HEK293 (cell line): Measurements from ENCODE around the gene SYNJ2.

Experiments
- CTCF ChIA-PET: fragments of 350-600 bp; formaldehyde crosslinking; extraction: SDS; loops from one replicate; lab custom pipeline; 2021; ENCODE audit warnings: antibody characterized with exemption; lab: Yijun Ruan, JAX
- POLR2A ChIA-PET: fragments of 300-600 bp; formaldehyde crosslinking; extraction: SDS; loops from one replicate; lab custom pipeline; 2020; ENCODE audit warnings: antibody characterized with exemption, inconsistent platforms; lab: Yijun Ruan, JAX
- H3K27ac ChIP-seq: fragments of 200-500 bp; sonication (Bioruptor generic); 2 replicates; pipeline ENCODE4 v1.5.1; 2014; ENCODE audit warnings: low read depth, low read length, control low read depth, inconsistent platforms; ENCODE audit errors: extremely low read depth
- H3K36me3 ChIP-seq, 2 experiments: fragments of 200-500 bp in 1 of 2; sonication (Bioruptor generic) in 1 of 2; 1 replicate in 1 of 2; 2 replicates in 1 of 2; pipeline ENCODE4 v1.5.1; 2014 to 2017; ENCODE audit warnings: inconsistent platforms in 2 of 2, low read length in 2 of 2; ENCODE audit not compliant: control insufficient read depth in 2 of 2, insufficient read depth in 1 of 2
- H3K4me1 ChIP-seq: fragments of 200-500 bp; sonication (Bioruptor generic); 2 replicates; pipeline ENCODE4 v1.5.1; 2014; ENCODE audit warnings: mild to moderate bottlenecking, low read length, inconsistent platforms; ENCODE audit not compliant: control insufficient read depth, insufficient read depth
- H3K4me3 ChIP-seq: 2 replicates; pipeline ENCODE4 v1.5.1; 2011; ENCODE audit warnings: low read depth, mild to moderate bottlenecking, control low read depth, low read length, moderate library complexity
- H3K9me3 ChIP-seq: fragments of 200-500 bp; sonication (Bioruptor generic); 2 replicates; pipeline ENCODE4 v1.5.1; 2014; ENCODE audit warnings: low read depth, low read length, inconsistent platforms; ENCODE audit not compliant: control insufficient read depth, insufficient read depth
- BCL11A ChIP-seq: fragments of 450-650 bp; formaldehyde crosslinking; IDR thresholded peaks from 2 replicates; pipeline ENCODE4 v1.5.1; 2016; ENCODE audit warnings: low read depth, missing biosample characterization, missing genetic modification characterization
- GLI4 ChIP-seq: fragments of 450-650 bp; formaldehyde crosslinking; IDR thresholded peaks from 2 replicates; pipeline ENCODE4 v1.5.1; 2016; ENCODE audit warnings: missing biosample characterization, missing genetic modification characterization
- INSM2 ChIP-seq: fragments of 450-650 bp; formaldehyde crosslinking; IDR thresholded peaks from 2 replicates; pipeline ENCODE4 v1.5.1; 2016; ENCODE audit warnings: missing biosample characterization, missing genetic modification characterization
- KLF10 ChIP-seq: fragments of 450-650 bp; IDR thresholded peaks from 2 replicates; pipeline ENCODE4 v1.5.1; 2018; ENCODE audit warnings: missing biosample characterization, mild to moderate bottlenecking, missing genetic modification characterization
- KLF17 ChIP-seq: fragments of 450-650 bp; formaldehyde crosslinking; IDR thresholded peaks from 2 replicates; pipeline ENCODE4 v1.5.1; 2016; ENCODE audit warnings: missing biosample characterization, missing genetic modification characterization
- REST ChIP-seq: fragments of 450-650 bp; formaldehyde crosslinking; IDR thresholded peaks from 2 replicates; pipeline ENCODE4 v1.5.1; 2016; ENCODE audit warnings: missing biosample characterization, missing genetic modification characterization
- TRIM28 ChIP-seq: IDR thresholded peaks from 2 replicates; pipeline ENCODE4 v1.6.1; 2011; ENCODE audit warnings: low read length, control low read depth, borderline replicate concordance
- ZBTB17 ChIP-seq: fragments of 450-650 bp; formaldehyde crosslinking; IDR thresholded peaks from 2 replicates; pipeline ENCODE4 v1.5.1; 2016; ENCODE audit warnings: missing biosample characterization, missing genetic modification characterization
- ZBTB26 ChIP-seq: fragments of 450-650 bp; formaldehyde crosslinking; optimal IDR thresholded peaks from 2 replicates; pipeline ENCODE3; 2016; ENCODE audit warnings: missing biosample characterization, mild to moderate bottlenecking, missing genetic modification characterization
- ZFHX2 ChIP-seq: fragments of 450-650 bp; formaldehyde crosslinking; conservative IDR thresholded peaks from 2 replicates; pipeline ENCODE4 v1.5.1; 2016; ENCODE audit warnings: missing biosample characterization, missing genetic modification characterization
- ZNF10 ChIP-seq: fragments of 450-650 bp; formaldehyde crosslinking; IDR thresholded peaks from 2 replicates; pipeline ENCODE4 v1.5.1; 2017; ENCODE audit warnings: missing biosample characterization, missing genetic modification characterization
- ZNF140 ChIP-seq: fragments of 450-650 bp; formaldehyde crosslinking; IDR thresholded peaks from 2 replicates; pipeline ENCODE4 v1.5.1; 2016; ENCODE audit warnings: missing biosample characterization, missing genetic modification characterization
- ZNF146 ChIP-seq: fragments of 450-650 bp; formaldehyde crosslinking; IDR thresholded peaks from 2 replicates; pipeline ENCODE4 v1.5.1; 2016; ENCODE audit warnings: missing biosample characterization, missing genetic modification characterization
- ZNF174 ChIP-seq: fragments of 450-650 bp; formaldehyde crosslinking; IDR thresholded peaks from 2 replicates; pipeline ENCODE4 v1.5.0; 2017; ENCODE audit warnings: missing biosample characterization, mild to moderate bottlenecking, missing genetic modification characterization
- ZNF223 ChIP-seq: fragments of 450-650 bp; formaldehyde crosslinking; IDR thresholded peaks from 2 replicates; pipeline ENCODE4 v1.5.1; 2016; ENCODE audit warnings: missing biosample characterization, missing genetic modification characterization
- ZNF24 ChIP-seq: fragments of 450-650 bp; formaldehyde crosslinking; IDR thresholded peaks from 2 replicates; pipeline ENCODE4 v1.5.1; 2016; ENCODE audit warnings: missing biosample characterization, missing genetic modification characterization
- ZNF302 ChIP-seq: fragments of 450-650 bp; formaldehyde crosslinking; IDR thresholded peaks from 2 replicates; pipeline ENCODE4 v1.5.1; 2016; ENCODE audit warnings: missing biosample characterization, missing genetic modification characterization, low read depth
- ZNF335 ChIP-seq: fragments of 450-650 bp; formaldehyde crosslinking; conservative IDR thresholded peaks from 2 replicates; pipeline ENCODE4 v1.5.1; 2016; ENCODE audit warnings: missing biosample characterization, missing genetic modification characterization
- ZNF398 ChIP-seq: fragments of 450-650 bp; formaldehyde crosslinking; IDR thresholded peaks from 2 replicates; pipeline ENCODE4 v1.5.1; 2017; ENCODE audit warnings: missing biosample characterization, missing genetic modification characterization
- ZNF530 ChIP-seq: fragments of 450-650 bp; formaldehyde crosslinking; IDR thresholded peaks from 2 replicates; pipeline ENCODE4 v1.5.1; 2016; ENCODE audit warnings: low read depth, missing biosample characterization, missing genetic modification characterization
- ZNF561 ChIP-seq: fragments of 450-650 bp; IDR thresholded peaks from 2 replicates; pipeline ENCODE4 v1.5.1; 2018; ENCODE audit warnings: missing biosample characterization, missing genetic modification characterization, borderline replicate concordance
- ZNF600 ChIP-seq: fragments of 450-650 bp; formaldehyde crosslinking; IDR thresholded peaks from 2 replicates; pipeline ENCODE4 v1.5.1; 2016; ENCODE audit warnings: missing biosample characterization, missing genetic modification characterization
- ZNF623 ChIP-seq: fragments of 450-650 bp; formaldehyde crosslinking; IDR thresholded peaks from 2 replicates; pipeline ENCODE4 v1.5.1; 2016; ENCODE audit warnings: missing biosample characterization, missing genetic modification characterization
- ZNF654 ChIP-seq: fragments of 450-650 bp; formaldehyde crosslinking; IDR thresholded peaks from 2 replicates; pipeline ENCODE4 v1.5.1; 2016; ENCODE audit warnings: low read depth, missing biosample characterization, missing genetic modification characterization
- ZNF660 ChIP-seq: fragments of 450-650 bp; IDR thresholded peaks from 2 replicates; pipeline ENCODE4 v1.5.1; 2018; ENCODE audit warnings: missing biosample characterization, mild to moderate bottlenecking, missing genetic modification characterization
- ZNF785 ChIP-seq: fragments of 450-650 bp; formaldehyde crosslinking; IDR thresholded peaks from 2 replicates; pipeline ENCODE4 v1.5.1; 2016; ENCODE audit warnings: missing biosample characterization, missing genetic modification characterization
- ZNF792 ChIP-seq: fragments of 450-650 bp; formaldehyde crosslinking; IDR thresholded peaks from 2 replicates; pipeline ENCODE4 v1.5.1; 2016; ENCODE audit warnings: missing biosample characterization, missing genetic modification characterization
- ZSCAN30 ChIP-seq: fragments of 450-650 bp; IDR thresholded peaks from 2 replicates; pipeline ENCODE4 v1.5.1; 2018; ENCODE audit warnings: missing biosample characterization, mild to moderate bottlenecking, missing genetic modification characterization, moderate library complexity

SYNJ2 gene

GRCh38 chr6:158042245-158042798 is 60.7 kb downstream of the SYNJ2 start (continued):
- peak; percentile 59; the same call in 1 of the 2 replicates for TF ChIP-seq ZNF660 (tag by site-specific recombination)
- TF ChIP-seq ZBTB17 (tag by site-specific recombination) = peak; percentile 93
- 0 out of 2 replicates have a peak, but pooled peaks have one; percentile 13 for TF ChIP-seq ZSCAN30 (tag by site-specific recombination)
- TF ChIP-seq ZNF10 (tag by site-specific recombination) = peak; percentile 95
- peak; percentile 94 for TF ChIP-seq TRIM28
- TF ChIP-seq ZNF140 (tag by site-specific recombination) = no peak
- TF ChIP-seq ZNF335 (tag by site-specific recombination) = peak; percentile 91
- peak; percentile 77 for TF ChIP-seq ZFHX2 (tag by site-specific recombination)
- TF ChIP-seq KLF17 (tag by site-specific recombination) = 0 out of 2 replicates have a peak, but pooled peaks have one; percentile 64
- no peak for TF ChIP-seq ZNF302 (tag by site-specific recombination)
- TF ChIP-seq ZBTB26 = no peak
- no peak for TF ChIP-seq KLF10 (tag by site-specific recombination)
- TF ChIP-seq ZNF623 (tag by site-specific recombination) = no peak
- TF ChIP-seq ZNF600 = peak; percentile 97
- TF ChIP-seq ZNF530 (tag by site-specific recombination) = peak; percentile 16; the same call in 1 of the 2 replicates
- no peak for TF ChIP-seq ZNF174 (tag by site-specific recombination)
- TF ChIP-seq REST = no peak

- H3K9me3 ChIP-seq = no peaks in the 10 kb centered on the region
- CTCF ChIA-PET = interaction anchor here (0.6 to 5.4 kb wide), 9 partner anchors 12 to 784 kb away, joined by 3 to 33 read pairs (median 4); no protein-coding TSS in a partner anchor
- H3K36me3 ChIP-seq = peaks cover 0 to 17% of the 10 kb centered on the region in 2 experiments; a peak in 1 of 3 replicates
- peaks cover 36% of the 10 kb centered on the region for H3K4me1 ChIP-seq
- H3K4me3 ChIP-seq = no peak overlapping the region
- POLR2A ChIA-PET = interaction anchor here (1.0 to 4.2 kb wide), 3 partner anchors 12 to 15 kb away, joined by 3 to 33 read pairs (median 18); no protein-coding TSS in a partner anchor
- H3K27ac ChIP-seq = no peak overlapping the region
- TF ChIP-seq ZNF223 (tag by site-specific recombination) = no peak
- TF ChIP-seq ZNF785 (tag by site-specific recombination) = no peak
- TF ChIP-seq ZNF398 (tag by site-specific recombination) = no peak
- TF ChIP-seq ZNF24 (tag by site-specific recombination) = no peak
- no peak for TF ChIP-seq BCL11A (tag by site-specific recombination)
- no peak for TF ChIP-seq ZNF654 (tag by site-specific recombination)
- TF ChIP-seq INSM2 (tag by site-specific recombination) = no peak
- no peak for TF ChIP-seq ZNF600
- TF ChIP-seq GLI4 (tag by site-specific recombination) = no peak
- TF ChIP-seq ZNF146 (tag by site-specific recombination) = no peak
- no peak for TF ChIP-seq ZNF792 (tag by site-specific recombination)
- TF ChIP-seq ZFHX2 (tag by site-specific recombination) = no peak
- no peak for TF ChIP-seq ZNF561
These were observed 61.3 kb downstream of the SYNJ2 start for GRCh38 chr6:158043008-158043407.
